Neural cell (in vitro differentiated cells): ENCODE results near the gene ROR2.

Experiments used
- CTCF ChIP-seq: fragments of 450-650 bp; IDR thresholded peaks from 2 replicates; pipeline ENCODE4 v1.5.1; 2014; ENCODE audit warnings: antibody characterized with exemption, mild to moderate bottlenecking, moderate library complexity; ENCODE audit not compliant: poor library complexity, severe bottlenecking
- EZH2 ChIP-seq: fragments of 200-600, 300-800 bp; shearing (Covaris generic), sonication (generic); IDR thresholded peaks from 2 replicates; pipeline ENCODE4 v1.6.1; 2014; ENCODE audit warnings: antibody characterized with exemption, low read length, borderline replicate concordance, mild to moderate bottlenecking; ENCODE audit not compliant: insufficient read depth, poor library complexity, severe bottlenecking
- MXI1 ChIP-seq: fragments of 450-650 bp; conservative IDR thresholded peaks from 2 replicates; pipeline ENCODE4 v1.6.1; 2014; ENCODE audit warnings: antibody characterized with exemption, mild to moderate bottlenecking; ENCODE audit not compliant: poor library complexity, severe bottlenecking
- POLR2AphosphoS5 ChIP-seq: IDR thresholded peaks from 2 replicates; pipeline ENCODE4 v1.6.1; 2012
- SMC3 ChIP-seq: fragments of 450-650 bp; conservative IDR thresholded peaks from 2 replicates; pipeline ENCODE4 v1.6.1; 2014; ENCODE audit warnings: antibody characterized with exemption, mild to moderate bottlenecking, moderate library complexity; ENCODE audit not compliant: poor library complexity

GRCh38 chr9:91800473-91801030, 149.5 kb downstream of the ROR2 start:
- TF ChIP-seq EZH2 (no peak), POLR2AphosphoS5 (no peak), SMC3 (no peak), CTCF (no peak), MXI1 (no peak)
